T-helper 22 cell (primary cell): Measurements from ENCODE around the gene RPUSD4.

Experiments used
- DNase-seq: peaks from one replicate; pipeline ENCODE4 v3.0.0-alpha.2; 2020; ENCODE audit warnings: low read depth

RPUSD4 gene

DNA sequence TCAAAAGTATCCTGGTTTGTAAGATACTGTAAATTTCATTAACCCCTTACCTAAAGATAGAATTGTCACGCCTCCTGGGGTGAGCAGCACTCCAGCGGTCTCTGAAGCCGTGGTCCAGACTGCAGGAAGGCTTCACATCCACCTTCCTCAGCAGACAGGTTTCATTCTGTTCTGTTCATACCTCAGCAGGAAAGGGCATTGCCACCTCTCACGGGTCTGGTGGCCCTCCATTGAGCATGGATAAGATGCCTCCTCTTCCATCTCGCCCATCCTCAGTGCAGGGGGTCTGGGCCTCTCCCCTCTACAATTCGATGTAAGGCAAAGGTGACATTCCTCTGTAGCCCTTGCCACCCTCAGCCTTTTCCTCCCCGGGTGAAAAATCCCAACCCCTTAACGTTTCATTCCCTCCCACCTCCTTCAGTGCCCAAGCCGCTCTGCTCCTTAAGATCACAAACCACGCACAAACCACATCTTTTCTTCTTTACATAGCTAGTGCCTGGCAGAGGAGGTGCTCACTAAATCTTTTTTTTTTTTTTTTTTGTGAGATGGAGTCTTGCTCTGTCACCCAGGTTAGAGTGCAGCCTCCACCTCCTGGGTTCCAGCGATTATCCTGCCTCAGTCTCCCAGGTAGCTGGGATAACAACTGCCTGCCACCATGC, 28.5 kb downstream of the RPUSD4 start:
- DNase-seq = no peak

DNA sequence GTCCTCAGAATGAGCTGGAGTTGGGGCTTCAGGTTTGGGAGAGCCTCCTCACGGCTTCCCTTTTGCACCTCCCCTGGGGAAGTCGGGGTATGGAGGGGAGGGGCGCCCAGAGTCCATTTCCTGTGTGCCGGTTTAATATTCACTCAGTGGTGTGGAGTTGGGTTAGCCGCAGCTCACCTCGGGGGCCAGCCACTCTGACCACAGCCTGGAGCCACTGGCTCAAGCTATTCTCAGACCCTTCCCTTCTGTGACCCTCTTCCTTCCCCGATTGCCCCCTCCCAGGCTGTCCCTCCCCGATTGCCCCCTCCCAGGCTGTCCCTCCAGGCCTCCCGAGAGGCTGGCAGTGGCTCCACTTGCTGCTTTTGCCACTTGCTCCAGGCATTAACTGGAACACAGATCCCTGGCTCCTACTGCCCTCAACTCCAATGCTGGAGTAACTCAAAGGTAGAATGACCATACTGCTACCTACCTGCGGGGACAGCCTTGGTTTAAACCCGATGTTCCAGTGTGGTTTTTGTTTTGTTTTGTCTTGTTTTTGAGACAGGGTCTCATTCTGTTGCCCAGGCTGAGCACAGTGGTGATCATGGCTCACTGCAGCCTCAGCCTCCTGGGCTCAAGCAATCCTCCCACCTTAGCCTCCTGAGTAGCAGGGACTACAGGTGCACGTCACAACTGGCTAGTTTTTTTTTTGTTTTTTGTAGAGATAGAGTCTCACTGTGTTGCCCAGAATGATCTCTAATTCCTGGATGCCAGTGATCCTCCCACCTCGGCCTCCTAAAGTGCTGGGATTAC, 29.3 kb downstream of the RPUSD4 start:
- no peak for DNase-seq

DNA sequence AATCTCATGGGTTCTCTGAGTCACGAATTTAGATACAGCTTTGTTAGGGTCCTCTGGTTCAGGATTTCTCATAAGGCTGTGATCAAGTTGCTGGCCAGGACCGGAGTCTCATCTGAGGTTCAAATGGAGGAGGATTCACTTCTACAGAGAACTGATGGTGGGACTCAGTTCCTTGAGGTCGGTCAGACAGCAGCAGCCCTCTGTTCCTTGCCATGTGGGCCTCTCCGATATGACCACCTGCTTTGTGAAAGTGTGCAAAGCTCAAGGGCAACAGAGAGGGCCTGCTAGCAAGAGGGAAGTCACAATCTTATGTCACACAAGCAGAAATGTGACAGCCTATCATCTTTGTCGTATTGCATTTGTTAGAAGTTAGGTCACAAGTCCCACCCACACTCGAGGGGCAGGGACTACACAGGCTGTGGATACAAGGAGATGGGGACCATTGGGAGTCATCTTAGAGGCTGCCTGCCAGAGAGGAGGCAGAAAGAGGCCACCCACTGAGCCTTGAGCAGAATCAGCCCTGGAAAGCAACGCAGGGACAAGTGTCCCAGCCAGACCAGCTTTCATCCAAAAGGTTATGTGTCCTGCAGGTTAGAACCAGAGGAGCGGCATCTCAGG, 34.5 kb downstream of the RPUSD4 start:
- no peak for DNase-seq

DNA sequence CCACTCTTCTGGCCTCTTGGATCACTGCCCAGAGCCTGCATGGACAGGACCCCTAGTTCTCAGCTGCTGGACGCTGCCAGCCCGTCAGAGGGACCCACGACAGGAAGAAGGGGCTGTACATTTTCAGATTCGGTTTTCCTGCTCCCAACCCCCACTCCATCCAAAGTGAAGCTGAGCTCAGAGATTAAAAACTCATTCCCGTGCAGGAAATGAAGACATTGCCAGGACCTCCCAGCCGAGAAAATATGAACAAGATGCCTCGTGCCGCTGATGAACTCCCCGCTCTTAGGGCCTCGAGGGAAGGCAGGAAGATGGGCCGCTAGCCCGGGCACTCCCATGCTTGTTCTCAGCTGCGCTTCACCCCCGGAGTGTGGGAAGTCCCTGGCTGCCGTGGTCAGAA, 36.1 kb downstream of the RPUSD4 start:
- DNase-seq = no peak

DNA sequence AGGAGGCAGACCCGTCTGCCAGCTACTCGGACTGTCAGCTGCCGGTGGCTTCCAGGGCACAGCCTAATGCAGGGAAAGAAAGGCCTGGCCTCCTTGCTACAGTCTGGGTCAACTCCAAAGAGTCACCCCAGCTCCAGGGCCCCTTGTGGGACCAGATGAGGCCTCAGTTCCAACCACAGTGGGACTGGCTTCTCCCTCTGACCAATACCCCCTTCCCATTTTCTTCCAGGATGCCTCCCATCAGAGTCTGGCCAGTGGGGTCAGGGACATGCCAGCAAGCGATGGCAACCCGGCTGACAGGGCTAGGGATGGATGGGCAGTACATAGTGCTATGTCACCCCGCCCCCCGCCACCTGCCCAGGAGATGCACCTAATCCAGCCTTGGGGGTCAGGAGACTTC, 36.6 kb downstream of the RPUSD4 start:
- DNase-seq = no peak

DNA sequence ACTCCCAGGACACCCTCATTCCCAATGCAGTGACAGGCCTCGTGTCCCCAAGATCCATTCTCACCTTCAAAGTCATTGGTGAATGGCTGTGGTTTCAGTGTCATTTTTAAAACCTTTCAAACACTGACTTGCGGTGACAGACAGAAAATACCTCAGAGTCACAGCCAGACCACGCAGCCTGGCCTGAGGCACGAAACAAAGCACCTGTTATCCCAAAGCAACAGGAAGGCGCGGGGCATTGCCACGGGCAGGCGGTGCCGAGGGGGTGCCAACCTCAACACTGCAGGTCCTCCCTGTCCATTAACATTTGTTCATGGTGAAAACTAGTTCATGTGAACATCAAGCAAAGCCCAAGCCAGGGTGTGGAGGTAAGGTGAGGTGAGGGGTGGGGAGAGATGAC, 38.2 kb downstream of the RPUSD4 start:
- no peak for DNase-seq

DNA sequence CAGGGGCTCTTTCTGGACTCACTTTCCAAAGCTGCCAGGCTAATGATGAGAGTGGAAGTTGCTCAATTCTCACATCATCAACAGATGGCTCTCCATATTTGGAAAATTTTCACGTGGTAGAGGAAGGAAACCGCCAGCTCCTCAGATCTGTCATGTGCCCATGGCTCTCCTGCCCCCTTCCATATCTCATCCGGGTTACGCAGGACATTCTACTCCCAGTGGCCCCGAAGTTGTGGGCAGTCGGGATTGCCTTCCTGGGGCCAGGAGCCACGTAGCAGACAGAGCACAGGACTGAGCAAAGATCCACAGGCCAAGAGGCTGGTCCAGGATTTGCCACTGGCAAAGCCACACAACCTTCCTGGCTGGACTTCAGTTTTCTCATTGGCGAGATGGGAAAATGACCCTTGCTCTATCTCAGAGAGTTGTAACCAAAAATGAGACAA, 38.8 kb downstream of the RPUSD4 start:
- no peak for DNase-seq

DNA sequence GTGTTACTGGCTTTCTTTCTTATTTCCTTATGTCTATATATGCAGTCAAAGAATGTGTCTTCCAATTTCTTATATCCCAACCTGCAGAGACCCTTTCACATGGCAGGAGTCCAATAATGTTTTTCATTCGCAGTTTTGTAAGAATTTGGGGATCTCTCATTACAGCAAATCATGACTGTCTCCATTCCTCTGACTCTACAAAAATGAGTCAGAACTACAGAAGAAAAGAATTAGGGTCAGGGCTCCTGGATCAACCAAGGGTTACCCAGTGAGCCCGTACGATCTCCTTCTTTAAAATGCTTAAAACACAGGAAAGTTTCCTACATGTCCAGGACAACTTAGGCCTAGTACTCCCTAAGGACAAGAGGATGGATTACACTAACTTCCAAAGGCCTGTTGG, 42.2 kb downstream of the RPUSD4 start:
- DNase-seq = no peak

DNA sequence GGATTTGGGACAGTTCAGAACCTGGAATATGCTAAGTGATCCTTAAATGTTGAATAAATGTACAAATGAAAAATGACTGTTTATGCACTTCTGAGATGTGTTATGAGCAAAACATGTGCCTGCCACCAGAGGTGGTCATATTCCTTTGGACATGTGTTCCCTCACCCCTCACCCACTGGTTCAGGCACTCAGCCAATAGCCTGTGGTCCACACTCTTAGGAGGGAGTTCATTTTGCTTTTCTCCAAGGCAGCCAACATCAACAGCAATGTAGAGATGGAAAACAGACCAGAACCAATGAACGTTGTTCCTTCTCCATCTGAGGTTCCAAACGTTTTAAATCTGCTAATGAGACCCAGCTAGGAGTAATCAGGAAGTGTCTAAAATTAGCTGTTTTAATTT, 44.0 kb downstream of the RPUSD4 start:
- DNase-seq = no peak

DNA sequence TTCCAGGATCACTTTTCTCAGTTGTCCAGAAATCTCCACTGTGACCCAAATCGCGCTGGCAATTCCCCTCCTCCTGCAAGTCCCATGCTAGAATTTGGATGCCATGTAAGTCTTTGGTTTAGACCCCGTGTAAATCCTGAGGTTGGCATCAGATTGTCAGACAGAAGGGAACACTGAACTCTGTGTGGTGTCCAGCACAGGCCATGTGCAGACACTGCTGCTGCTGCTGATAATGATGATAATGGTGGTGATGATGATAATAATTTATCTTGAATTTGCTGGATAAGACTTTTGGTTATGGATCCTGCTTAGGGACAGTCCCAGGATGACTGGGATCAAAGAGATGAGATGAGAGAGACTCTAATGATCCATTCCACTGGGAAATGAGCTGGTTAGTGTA, 45.0 kb downstream of the RPUSD4 start:
- DNase-seq = no peak

DNA sequence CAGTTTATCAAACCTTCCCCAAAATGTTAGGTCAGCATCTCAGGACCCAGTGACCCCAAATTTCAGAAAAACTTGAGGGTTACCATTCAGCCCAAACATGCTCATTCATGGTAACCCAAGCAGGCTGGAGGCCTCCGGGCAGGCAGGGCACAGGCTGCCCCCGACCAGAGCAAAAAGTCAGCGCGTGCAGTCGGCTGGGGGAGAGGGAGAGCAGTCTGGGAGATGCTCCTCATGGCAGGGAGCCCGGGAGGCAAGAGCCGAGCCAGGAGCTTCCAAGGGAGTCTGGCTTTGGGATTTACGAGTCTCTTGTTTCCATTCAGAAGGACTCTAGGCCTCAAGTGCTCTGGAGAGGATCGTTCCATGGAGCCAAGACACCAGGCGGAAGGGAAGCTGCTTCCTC, 45.7 kb downstream of the RPUSD4 start:
- no peak for DNase-seq

DNA sequence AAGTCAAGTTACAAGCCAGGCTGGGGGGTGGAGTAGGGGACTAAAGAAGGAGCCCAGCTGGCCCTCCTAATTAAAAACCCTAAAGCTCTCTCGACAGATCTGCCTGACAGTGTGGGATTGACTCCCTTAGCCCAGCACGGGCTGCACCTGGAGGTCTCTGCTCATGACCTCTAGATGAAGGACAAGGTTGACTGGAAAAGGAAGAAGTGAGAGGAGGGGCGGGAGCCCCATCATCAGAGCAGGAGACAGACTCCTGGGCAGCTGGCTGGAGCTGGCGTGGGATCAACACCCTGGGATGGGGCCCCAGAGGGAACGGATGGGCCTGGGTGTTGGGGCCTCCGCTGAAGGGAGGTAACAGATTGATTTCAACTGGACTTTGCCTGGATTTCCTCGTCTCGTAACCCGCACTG, 46.1 kb downstream of the RPUSD4 start:
- no peak for DNase-seq

DNA sequence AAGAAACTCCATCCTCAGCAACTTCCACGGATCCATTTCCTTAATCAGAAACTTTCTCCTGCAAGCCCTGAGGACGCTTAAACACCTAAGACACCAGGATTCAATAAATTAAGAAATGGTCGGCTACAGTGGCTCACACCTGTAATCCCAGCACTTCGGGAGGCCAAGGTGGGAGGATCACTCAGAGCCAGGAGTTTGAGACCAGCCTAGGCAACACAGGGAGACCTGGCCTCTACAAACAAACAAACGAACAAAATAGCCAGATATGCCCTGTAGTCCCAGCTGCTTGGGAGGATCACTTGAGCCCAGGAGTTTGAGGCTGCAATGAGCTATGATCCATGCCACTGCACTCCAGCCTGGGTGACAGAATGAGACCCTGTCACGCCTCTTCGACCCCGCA, 46.7 kb downstream of the RPUSD4 start:
- DNase-seq = no peak

DNA sequence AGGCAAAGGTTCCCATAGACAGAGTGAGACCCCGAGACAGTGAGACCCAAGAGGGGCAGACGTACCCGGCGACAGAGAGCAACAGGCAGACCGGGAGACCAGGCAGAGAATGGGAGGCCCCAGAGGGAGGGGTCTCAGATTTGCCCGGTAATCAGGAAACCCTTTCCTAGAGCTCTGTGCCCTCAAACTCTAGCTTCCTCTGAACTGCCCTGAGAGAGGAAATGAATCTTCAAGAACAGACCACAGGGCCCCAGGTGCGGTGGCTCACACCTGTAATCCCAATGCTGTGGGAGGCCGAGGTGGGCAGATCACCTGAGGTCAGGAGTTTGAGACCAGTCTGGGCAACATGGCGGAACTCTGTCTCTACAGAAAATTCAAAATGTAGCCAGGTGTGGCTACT, 47.7 kb downstream of the RPUSD4 start:
- DNase-seq = no peak

DNA sequence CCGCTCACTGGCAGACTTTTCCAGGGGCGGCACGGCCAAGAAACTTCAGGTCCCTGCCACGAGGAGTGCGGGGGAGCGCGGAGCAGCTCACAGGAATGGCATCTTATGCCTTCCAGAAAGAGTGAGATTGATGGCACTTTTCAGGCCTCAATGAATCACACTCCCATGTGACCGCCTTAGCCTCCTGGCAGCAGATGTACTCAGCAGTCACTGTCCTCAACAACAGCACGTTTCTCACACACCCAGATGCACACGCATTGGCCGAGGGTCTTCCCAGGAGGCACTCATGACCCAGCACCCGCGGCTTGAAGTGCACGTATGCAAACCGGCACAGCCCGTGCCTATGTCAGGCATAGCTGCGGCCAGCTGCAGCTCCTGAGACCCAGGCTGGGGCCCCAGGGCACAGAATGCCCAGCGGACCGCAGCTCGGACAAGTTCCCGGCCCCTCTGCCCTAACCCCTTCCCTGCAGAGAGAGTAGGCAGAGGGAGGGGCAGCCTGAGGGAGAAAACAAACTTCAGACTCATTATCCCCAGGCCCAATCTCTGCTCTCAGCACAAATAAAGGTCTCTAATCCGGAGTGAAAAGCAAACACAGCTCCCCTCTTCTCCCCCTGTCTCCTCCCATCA, 48.3 kb downstream of the RPUSD4 start:
- no peak for DNase-seq

DNA sequence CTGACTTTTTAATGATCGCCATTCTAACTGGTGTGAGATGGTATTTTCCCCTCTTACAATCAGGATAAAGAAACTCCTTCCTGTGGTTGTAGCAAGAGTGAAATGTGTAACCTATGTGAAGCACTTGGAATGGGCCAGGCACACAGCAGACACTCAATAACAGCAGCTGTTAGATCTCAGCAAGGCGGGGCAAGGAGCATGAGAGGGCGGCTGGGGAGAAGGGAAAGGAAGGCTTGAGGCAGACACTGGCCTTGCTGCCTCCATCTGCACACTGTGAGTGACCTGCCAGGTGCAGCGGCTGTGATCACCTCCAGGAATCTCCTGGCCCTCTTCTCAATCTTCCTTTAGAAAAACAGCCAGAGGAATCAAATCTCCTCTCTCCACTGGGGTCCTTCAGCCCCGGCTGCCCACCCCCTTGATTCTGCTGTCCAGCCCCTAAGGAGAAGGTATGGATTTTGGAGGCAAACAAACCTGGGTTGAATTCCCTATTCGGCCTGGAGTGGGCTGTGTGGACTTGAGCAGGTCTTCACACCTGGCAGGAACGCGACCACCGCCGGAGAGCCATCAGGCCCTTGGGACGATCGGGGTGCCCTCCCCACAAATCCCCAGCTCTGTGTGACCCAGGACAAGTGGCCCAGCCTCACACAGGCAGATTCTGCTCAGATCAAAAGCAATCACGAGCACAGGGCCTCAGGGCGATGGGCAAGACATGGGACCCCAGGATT, 49.0 kb downstream of the RPUSD4 start:
- no peak for DNase-seq

DNA sequence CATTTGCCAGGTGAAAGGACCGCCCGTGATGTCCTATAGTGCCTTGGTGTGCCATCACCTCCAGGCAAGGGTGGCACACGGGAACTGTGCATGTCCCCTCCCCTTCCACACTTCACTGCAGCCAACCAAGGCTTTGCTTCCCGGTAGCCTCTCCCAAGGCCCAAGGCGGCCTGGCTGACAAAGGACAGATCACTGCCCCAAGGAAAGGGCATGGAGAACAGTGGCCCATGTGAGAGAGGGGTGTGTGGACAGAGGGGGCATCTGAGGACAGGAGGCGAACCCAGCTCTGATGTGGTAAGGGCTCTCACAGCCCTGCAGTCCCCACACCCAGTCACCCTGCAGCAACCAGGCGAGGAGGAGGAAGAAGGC, 50.4 kb downstream of the RPUSD4 start:
- DNase-seq = no peak

DNA sequence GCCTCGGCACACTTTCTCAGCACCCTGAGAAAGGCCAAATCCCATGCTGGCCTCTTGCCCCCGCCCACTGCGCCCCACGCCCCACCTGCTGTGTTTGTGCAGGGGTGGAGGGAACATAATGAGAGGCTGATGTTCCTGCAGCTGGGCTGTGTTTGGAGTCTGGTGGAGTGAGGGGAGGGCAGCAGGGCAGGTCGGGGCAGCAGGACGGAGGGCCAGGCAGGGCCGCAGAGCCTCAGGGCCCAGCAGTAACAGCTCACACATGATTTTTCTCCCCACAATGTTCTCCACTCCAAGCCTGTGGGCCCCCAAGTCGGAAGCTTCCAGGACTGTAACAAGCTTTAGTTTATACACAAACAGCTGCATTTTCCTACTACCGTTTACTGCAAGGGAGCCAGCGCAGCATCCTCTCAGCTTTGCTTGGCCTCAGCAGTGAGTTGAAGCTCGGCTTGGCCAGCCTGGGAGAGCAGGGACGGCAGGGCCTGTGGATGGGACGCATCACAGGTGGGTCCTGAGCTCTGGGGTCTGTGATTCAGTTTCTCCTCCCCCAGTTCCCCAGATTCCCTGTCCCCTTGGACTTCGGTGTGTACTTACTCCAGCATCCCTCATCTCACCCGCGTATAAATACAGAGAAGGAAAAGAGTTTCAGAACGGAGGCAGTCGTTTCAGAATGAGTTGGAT, 51.0 kb downstream of the RPUSD4 start:
- DNase-seq = no peak

DNA sequence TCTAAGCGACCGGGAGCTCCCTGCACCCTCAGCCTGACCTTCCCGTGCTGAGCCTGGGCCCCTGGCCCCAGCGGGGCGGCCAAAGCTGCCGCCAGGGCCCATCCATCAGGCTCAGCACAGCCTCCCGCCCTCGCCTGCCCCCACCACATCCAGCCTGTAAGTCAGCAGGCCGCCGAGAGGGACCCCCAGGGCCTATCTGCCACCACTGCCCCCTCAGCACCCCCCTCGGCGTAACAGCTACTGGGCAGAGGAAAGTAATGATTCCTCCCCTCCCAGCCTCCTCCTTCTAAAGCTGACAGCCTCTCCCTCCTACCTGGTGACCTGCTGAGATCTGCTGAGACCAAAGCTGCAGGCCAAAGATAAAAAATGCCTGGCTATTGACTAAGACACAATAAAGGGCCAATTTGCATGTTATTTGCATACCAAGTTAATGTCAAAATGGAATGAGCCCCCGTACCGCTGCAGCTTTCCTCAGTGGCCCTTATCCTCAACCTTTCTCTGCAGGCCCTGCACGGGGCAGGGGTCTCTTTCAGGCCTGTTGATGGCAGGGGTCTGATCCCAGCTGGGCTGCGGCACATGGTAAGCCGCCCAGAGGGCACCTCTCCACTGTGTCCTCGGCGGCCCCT, 51.6 kb downstream of the RPUSD4 start:
- DNase-seq = no peak

DNA sequence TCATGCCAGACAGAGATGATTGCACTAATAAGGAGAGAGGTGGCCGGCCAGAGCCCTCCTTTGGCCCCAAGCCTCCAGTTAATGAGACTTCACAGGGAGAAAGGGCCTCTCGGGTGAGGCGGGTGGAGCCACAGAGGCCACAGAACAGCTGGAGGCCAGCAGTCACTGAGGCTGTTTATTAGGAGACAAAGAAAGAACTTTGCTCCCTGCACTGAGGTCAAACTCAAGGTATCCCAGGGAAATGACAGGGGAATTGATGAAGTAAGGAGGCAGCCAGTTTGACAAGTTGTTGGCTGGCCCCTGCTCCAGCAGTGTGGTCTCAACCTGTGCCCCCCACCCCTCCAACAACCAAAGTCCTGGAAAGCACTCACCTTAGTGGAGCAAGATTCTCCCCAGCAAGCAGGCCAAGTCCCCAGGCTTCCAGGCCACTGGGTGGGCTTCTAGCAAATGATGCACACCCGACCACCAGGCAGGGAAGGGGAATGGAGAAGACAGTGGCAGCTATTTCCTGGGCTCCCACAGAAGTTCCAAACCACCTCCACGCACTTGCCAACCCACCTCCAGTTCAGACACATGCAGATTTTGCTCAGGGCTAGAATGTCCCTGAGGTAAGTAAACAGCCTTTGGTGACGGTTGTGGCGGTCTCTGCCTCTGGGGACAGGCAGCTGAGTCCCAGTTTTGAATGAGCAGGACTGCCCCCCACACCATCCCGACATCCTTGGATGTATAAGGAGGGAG, 53.2 kb downstream of the RPUSD4 start:
- DNase-seq = no peak
